Non-pigmented ciliary epithelial cell (primary cell): ENCODE results near the gene GCNT2.
"Not testable (repeated sequence)": the region's sequence is repeated elsewhere in the genome, so short reads cannot be mapped to it uniquely, and the experiment has no call there.

Experiments
- DNase-seq: peaks from one replicate; pipeline ENCODE4 v3.0.0-alpha.2; 2010; ENCODE audit warnings: low read depth

GCNT2 gene

DNA sequence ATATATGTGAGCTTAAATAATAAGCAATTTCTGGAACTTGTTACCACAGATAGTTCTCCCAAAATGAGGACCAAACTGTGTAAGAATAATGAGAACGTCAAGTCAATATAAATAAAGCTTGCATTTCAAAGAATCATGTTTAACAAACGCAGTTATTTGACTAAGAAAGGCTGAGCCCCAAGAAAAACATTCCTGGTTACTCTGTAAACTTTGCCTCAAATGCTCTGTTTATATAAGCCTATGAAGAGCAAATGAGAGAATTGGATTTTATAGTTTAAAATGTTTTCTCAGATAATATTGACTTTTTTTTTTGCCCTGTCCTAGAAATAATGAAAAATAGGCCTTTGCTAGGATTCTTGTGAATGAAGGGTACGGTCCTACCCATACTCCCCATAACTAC is 91.9 kb downstream of the GCNT2 start:
- DNase-seq = no peak

DNA sequence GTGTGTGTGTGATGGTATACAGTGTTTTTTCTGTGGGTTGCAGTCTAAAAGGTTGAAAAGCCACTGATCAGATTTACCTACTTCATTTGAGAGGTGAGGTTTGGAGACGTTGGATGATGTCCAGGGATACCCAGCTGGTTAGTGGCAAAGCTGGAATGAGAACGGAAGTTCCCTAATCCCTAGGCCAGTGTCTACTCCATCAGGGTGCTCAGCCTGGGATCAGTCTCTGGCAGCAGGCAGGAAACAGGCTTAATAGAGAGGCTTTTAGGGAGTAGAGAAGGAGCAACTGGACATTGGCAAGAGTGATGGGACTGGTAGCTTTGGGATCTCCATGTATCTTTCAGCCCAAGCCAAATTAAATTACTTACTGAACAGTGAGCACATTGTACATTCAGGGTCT is 92.6 kb downstream of the GCNT2 start:
- DNase-seq = no peak

DNA sequence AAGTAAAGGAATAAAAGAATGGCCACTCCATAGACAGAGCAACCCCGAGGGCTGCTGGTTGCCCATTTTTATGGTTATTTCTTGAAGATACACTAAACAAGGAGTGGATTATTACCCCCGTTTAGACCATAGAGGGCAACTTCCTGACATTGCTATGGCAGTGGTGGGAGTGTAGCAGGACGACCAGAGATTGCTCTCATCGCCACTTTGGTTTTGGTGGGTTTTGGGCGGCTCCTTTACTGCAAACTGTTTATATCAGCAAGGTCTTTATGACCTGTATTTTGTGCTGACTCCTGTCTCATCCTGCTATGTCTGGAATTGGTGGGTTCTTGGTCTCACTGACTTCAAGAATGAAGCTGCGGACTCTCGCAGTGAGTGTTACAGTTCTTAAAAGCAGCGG is 94.5 kb downstream of the GCNT2 start:
- no peak for DNase-seq

DNA sequence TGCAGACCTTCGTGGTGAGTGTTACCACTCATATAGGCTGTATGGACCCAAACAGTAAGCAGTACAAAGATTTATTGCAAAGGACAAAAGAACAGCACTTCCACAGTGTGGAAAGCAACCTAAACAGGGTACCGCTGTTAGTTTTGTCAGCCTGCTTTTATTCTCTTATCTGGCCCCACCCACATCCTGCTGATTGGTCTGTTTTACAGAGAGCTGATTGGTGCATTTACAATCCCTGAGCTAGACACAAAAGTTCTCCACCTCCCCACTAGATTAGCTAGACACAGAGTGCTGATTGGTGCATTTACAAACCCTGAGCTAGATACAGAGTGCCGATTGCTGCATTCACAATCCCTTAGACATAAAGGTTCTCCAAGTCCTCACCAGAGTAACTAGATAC is 95.1 kb downstream of the GCNT2 start:
- not testable (repeated sequence) for DNase-seq

DNA sequence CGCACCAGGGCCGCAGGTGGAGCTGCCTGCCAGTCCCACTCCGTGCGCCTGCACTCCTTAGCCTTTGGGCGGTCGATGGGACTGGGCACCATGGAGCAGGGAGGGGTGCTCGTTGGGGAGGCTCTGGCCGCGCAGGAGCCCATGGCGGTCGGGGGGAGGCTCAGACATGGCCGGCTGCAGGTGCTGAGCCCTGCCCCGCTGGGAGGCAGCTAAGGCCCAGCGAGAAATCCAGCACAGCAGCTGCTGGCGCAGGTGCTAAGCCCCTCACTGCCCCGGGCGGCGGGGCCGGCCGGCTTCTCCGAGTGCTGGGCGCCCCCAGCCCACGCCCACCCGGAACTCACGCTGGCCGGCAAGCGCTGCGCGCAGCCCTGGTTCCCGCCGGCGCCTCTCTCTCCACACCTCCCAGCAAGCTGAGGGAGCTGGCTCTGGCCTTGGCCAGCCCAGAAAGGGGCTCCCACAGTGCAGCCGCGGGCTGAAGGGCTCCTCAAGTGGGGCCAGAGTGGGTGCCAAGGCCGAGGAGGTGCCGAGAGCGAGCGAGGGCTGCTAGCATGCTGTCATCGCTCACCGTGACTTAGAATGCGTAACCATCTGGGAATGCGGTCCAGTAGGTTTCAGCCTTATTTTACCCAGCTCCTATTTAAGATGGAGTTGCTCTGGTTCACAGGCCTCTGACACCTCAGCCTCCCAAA is 96.0 kb downstream of the GCNT2 start:
- DNase-seq = no peak

DNA sequence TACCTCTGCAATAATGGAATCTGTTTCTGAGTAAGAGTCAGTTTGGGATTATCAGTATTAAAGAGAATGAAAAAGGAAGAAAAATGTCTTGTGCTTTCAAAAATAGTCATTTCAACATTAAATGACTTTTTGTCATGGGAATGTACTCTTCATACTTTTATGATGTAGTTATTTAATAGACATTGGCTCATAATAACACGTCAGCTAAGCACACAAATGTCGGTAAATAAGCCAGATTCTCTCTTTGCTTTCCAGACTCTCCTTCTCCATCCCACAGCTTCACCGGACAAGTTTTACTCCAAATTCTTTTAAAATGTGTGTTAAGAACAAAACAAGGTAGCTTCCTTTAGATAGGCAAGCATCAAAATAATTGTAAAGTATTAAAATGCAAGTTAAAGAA is 97.3 kb downstream of the GCNT2 start:
- no peak for DNase-seq

DNA sequence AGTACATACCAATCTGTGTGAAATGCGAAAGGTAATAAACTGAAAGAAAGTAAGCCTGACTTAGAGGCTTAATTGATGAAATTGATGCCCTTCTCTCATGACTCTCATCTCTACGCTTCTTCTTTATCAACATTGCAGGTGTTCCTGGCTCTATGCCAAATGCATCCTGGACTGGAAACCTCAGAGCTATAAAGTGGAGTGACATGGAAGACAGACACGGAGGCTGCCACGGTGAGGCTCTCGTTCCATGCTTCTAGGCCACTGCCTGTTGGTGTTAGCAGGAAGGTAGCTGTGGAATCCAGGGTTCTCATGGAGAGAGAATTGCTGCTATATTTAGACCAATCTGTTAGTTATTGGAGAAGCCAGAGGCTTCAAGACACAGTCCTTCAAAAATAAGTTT is 100.1 kb downstream of the GCNT2 start:
- no peak for DNase-seq

DNA sequence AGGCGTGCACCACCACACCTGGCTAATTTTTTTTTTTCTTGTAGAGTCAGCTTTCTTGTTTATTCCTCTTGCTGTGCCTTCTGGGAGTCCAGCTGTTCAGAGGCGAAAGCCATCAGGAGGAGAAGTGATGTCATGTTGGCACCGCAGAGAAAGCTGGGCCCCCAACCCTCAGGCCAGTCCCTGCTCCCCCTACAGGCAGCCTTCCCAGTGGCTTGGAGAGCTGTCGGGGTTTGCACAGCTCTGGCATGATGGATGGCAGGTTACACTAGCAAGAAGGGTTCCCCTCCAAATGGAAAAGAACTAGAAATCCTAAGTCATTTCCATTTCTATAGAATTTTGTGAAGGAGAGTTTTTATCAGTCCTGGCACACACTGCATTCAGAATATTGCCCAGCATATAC is 100.7 kb downstream of the GCNT2 start:
- no peak for DNase-seq

DNA sequence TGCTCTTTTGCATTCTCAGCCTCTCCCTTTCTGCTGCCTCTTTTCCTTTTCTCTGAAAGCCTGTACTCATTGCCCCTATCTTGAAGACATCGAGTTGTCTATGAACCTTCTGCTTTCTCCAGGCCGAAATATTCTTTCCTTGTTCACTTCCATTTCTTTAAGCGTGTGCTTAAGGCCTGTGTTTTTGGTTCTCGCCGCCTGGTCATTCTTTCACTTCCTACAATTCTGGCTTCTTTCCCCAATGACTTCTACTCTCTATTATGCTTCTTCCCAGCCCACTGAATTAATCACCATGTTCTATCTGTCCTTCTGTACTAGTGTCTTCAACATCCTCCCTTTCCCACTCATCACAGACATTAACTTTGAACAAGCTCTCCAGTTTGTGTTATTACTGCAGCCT is 103.7 kb downstream of the GCNT2 start:
- DNase-seq = no peak

DNA sequence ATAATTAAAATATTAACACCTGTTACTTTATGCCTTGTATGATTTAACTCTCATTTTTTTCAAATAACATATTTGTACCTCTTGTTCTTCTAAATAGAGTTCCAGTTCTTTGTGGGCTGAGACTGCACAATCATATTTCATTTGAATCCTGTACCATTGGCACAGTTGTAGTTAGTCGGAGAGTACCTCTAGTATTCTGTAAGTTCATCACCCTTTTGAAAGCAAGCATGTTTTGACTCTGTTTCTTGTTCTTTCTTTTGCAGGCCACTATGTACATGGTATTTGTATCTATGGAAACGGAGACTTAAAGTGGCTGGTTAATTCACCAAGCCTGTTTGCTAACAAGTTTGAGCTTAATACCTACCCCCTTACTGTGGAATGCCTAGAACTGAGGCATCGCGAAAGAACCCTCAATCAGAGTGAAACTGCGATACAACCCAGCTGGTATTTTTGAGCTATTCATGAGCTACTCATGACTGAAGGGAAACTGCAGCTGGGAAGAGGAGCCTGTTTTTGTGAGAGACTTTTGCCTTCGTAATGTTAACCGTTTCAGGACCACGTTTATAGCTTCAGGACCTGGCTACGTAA is 105.1 kb downstream of the GCNT2 start:
- no peak for DNase-seq

DNA sequence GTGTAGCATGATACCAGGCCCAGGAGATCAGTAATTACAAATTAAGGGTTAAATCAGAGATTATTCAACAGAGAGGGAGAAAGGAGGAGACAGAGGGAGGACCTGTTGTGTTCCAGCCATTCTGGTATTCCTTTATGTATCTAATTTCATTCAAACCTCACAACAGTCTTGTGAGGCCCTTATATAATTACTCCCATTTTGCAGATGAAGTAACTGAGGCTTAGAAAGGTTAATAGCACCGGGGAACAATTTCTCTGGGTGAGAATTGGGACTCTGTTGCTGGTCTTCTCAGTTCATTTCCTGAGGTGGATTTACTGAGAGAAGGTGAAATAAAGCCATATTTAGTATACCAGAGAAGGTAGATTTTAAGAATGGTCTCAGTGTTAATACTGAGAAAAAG is 106.6 kb downstream of the GCNT2 start:
- DNase-seq = no peak

DNA sequence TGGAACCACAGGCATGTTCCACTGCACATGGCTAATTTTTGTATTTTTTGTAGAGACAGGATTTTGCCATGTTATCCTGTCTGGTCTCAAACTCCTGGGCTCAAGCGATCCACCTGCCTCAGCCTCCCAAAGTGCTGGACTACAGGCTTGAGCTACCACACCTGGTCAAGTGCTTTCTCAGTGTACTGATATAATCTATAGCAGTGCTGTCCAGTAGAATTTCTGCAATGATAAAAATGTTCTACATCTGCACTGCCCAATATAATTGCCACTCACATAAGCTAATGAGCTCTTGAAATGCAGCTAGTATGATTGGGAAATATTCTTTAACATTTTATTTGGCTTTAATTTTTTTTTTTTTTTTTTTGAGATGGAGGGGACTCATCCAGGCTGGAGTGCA is 109.0 kb downstream of the GCNT2 start:
- no peak for DNase-seq

DNA sequence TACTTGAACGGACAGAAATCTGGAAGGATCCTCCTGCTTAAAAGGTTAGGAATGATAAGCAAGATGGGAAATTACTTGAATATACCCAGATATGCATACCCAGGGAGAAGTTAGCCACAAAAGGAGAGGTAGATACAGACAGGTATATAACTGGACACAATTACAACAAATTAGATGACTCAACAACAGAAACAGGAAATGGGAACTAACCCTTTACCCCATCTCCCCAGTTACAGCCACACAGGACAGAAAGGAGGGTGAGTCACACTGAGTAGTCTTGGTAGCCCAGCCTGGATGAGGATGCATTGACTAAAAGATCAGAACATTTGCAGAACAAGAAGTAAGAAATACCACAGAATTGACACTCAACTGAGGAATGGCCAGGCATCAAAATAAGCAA is 112.1 kb downstream of the GCNT2 start:
- DNase-seq = peak; percentile 68

DNA sequence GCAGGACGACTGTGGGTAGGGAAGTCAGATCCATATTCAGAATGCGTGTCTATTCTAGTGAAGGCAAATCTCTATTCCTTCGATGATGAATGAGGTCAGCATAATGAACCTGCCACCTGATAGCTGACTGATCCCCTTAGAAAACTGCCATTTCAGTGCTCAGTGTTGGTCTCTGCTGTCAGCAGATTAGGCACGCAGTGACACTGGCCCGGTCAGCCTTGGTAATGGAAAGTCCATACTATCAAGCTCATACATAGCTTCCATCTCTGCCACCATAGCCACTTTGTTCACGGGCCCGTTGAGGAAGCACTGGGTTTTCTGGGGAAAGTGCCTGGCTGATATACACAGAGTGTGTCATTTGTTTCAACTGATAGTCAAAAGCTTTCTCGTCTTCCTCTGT is 119.3 kb downstream of the GCNT2 start:
- DNase-seq = no peak

DNA sequence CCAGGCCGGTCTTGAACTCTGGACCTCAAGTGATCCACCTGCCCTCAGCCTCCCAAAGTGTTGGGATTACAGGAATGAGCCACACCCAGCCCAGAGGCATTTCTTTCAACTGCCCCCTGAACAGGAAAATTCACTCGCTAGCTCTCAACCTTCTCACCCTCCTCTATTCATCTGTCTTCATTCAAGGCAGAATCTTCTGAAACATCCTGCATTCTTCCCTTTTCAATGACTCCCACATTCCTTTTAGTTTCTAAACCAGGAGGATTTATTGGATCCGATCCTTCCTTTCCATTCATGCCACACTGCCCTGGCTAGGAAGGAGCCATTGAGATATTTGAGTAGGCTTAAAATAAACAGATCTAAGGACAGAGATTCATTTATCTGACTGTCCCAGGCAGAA is 120.4 kb downstream of the GCNT2 start:
- DNase-seq = no peak

DNA sequence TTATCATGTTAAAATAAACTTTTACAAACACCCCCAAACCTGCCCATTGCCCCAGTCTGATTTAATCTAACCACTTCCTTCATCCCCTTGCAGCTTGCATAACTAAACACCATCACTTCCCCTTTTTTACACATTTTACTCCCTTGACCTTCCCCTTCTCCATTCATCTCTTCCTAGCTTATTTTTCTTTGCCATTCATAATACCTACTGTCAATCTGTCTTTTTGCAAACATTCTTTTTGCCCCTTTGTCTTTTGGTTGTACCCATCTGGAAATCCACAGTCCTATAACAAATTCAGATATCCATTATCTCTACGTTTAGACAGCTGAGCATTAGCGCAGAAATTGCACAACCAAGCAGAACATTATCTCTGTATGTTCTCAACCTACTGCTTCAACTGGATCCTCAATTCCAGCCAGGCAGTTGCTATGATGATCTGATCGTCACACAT is 122.1 kb downstream of the GCNT2 start:
- no peak for DNase-seq

DNA sequence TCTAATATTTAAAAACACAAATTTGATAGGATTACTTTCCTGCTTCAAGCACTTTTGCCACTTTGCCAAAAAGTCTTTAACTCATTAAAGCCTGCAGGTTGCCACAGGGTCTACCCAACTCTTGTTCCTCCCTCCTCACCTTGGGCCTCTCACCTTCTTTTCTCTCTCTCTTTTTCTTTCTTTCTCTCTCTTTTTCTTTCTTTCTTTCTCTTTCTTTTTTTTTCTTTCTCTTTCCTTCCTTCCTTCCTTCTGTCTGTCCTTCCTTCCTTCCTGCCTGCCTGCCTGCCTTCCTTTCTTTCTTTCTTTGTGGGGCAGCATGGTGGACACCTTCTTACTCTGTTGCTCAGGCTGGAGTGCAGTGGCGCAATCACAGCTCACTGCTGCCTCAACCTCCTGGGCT is 123.1 kb downstream of the GCNT2 start:
- no peak for DNase-seq

DNA sequence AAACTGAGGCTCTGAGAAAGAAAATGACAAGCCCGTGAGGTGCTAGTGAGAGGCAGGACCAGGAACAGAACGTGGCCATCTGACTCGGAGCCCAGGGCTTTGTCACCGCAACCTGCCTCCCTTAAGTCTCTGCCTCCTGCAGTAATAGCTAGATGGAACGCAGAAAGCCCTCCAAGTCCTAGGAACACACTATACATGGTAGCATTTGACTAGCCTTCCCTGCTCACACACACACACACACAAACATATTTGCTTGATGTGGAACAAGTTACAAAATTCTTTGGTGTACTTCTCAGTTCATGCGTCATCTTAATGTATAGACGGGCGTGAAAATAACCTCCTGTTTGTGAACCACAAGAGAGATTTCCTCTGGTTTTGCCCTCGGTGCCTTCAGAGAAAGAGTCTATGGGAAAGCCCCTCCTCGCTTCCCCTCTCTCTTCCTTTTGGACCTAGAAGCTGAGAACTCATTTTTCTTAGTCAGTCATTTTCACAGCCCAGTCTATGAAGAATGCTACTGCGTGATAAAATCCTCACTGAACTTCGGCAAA is 134.4 kb downstream of the GCNT2 start:
- no peak for DNase-seq

DNA sequence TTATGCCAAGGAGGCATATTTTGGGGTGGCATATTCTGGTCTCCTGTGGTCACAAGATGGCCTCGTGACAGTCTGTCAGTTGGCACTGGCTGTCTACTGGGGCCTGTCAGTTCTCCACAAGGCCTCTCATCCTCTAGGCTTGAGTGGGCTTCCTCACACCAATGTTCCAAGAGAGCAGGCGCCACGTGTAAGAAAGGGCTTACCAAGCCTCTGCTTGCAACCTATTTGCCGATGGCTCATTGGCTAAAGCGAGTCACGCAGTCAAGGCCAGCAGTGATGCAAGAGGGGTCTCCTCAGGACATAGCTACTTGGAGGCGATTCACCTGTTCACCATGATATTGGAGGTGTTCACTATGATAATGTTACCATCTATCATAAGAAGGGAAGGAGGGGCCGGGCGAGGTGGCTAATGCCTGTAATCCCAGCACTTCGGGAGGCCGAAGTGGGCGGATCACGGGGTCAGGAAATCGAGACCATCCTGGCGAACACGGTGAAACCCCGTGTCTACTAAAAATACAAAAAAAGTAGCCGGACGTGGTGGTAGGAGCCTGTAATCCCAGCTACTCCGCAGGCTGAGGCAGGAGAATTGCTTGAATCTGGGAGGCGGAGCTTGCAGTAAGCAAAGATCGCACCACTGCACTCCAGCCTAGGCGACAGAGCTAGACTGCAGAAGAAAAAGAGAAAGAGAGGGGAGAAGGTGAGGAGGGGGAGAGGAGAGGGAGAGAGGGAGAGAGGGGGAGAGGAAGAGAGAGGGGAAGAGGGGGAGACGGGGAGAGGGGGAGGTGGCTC is 138.0 kb downstream of the GCNT2 start:
- DNase-seq = no peak

DNA sequence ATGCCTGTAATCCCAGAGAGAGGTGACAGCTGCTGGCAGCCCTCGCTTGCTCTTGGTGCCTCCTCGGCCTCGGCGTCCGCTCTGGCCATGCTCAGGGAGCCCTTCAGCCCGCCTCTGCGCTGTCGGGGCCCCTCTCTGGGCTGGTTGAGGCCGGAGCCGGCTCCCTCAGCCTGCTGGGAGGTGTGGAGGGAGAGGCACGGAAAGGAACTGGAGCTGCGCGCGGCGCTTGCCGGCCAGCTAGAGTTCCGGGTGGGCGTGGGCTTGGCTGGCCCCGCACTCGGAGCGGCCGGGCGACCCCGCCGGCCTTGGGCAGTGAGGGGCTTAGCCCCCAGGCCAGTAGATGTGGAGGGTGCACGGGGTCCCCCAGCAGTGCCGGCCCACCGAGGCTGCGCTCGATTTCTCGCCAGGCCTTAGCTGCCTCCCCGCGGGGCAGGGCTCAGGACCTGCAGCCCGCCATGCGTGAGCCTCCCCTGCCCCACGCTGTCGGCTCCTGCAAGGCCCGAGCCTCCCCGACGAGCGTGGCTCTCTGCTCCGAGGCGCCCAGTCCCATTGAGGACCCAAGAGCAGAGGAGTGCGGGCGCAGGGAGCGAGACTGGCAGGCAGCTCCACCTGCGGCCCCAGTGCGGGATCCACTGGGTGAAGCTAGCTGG is 138.7 kb downstream of the GCNT2 start:
- no peak for DNase-seq

DNA sequence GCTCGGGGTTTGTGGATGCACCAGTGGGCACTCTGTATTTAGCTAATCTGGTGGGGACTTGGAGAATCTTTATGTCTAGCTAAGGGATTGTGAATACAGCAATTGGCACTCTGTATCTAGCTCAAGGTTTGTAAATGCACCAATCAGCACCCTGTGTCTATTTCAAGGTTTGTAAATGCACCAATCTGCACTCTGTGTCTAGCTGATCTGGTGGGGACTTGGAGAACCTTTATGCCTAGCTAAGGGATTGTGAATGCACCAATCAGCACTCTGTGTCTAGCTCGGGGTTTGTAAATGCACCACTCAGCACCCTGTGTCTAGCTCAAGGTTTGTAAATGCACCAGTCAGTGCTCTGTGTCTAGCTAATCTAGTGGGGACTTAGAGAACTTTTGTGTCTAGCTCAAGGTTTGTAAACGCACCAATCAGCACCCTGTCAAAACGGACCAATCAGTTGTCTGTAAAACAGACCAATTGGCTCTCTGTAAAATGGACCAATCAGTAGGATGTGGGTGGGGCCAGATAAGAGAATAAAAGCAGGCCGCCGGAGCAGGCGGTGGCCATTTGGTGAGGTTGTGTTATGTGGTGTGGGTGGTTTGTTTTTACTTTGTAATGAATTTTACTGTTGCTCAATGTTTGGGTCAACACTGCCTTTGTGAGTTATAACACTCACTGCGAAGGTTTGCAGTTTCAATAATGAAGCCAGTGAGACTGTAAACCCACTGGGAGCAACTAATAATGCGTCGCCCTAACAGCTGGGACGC is 139.5 kb downstream of the GCNT2 start:
- DNase-seq = not testable (repeated sequence)

DNA sequence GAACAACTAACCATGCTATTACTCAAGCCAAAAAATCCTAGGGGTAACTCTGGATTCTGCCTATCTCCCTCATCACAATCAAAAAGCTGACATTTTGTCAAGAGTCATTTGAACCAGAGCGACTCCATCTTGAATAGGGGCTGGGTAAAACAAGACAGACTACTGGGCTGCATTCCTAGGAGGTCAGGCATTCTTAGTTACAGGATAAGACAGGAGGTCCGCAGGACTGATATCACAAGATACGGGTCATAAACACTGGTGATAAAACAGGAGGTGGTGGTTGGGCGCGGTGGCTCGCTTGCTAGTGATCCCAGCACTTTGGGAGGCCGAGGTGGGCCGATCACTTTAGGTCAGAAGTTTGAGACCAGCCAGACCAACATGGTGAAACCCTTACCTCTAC is 141.1 kb downstream of the GCNT2 start:
- no peak for DNase-seq
